Tibial nerve (tissue), 4 donors: ENCODE results near the gene ALK.

Source experiments
- CTCF ChIP-seq, 5 experiments: fragments of 200-600 bp in 3 of 5; fragments of 450-650 bp in 2 of 5; sonication (generic) in 3 of 5; IDR thresholded peaks; one replicate each; pipeline ENCODE4 v1.5.1; 2016 to 2019; ENCODE audit warnings: antibody characterized with exemption in 5 of 5, mild to moderate bottlenecking in 3 of 5, moderate library complexity in 2 of 5
- EP300 ChIP-seq, 2 donors: sonication (generic); formaldehyde crosslinking; IDR thresholded peaks; one replicate each; pipeline ENCODE4 v1.6.1; 2017; ENCODE audit warnings: antibody characterized with exemption in 2 of 2, mild to moderate bottlenecking in 1 of 2
- POLR2A ChIP-seq, 2 donors: fragments of 450-650 bp; IDR thresholded peaks; one replicate each; pipeline ENCODE4 v1.6.1; 2017; ENCODE audit warnings: antibody characterized with exemption in 2 of 2, mild to moderate bottlenecking in 2 of 2, moderate library complexity in 2 of 2

- TF ChIP-seq EP300 (IDR thresholded peaks at IDR 0.05) (no peak), CTCF (IDR thresholded peaks at IDR 0.05) (no peak), POLR2A (IDR thresholded peaks at IDR 0.05) (no peak)
Observed at GRCh38 chr2:29603341-29603740, 318.0 kb downstream of the ALK start.
